Right atrium auricular region (tissue), 2 donors: ENCODE data around the gene U2AF1L4. TPM values are rescaled to one million over a fixed set of nuclear protein-coding genes. Genes with fewer than 3 reads are reported as not detected.

ENCODE experiments used
- DNase-seq: peaks from one replicate; pipeline ENCODE4 v3.0.0-alpha.2; 2019; ENCODE audit warnings: low spot score
- H3K27ac ChIP-seq, 2 donors: fragments of 200-600 bp; sonication (generic); 1 replicate in 1 of 2; 2 replicates in 1 of 2; pipeline ENCODE4 v1.5.1; 2016 to 2019
- H3K27me3 ChIP-seq, 2 donors: fragments of 200-600 bp; sonication (generic); one replicate each; pipeline versions ENCODE4 v1.5.1 to v1.6.0; 2017 to 2019
- H3K36me3 ChIP-seq: fragments of 200-600 bp; sonication (generic); one replicate; pipeline ENCODE4 v1.5.1; 2016
- H3K4me1 ChIP-seq, 2 donors: fragments of 200-600 bp; sonication (generic); one replicate each; pipeline versions ENCODE4 v1.5.1 to v1.6.0; 2017 to 2019
- H3K4me3 ChIP-seq, 2 donors: fragments of 200-600 bp; sonication (generic); 1 replicate in 1 of 2; 2 replicates in 1 of 2; pipeline ENCODE4 v1.5.1; 2017 to 2019; ENCODE audit warnings: mild to moderate bottlenecking in 1 of 2, moderate library complexity in 1 of 2
- H3K9me3 ChIP-seq, 2 donors: fragments of 200-600 bp; sonication (generic); one replicate each; pipeline ENCODE4 v1.5.1; 2019
- CTCF ChIP-seq, 2 donors: fragments of 200-600 bp; sonication (generic); IDR thresholded peaks; one replicate each; pipeline ENCODE4 v1.5.1; 2019; ENCODE audit warnings: antibody characterized with exemption in 2 of 2
- total RNA-seq, 2 donors: library from RNA; depleted of rRNA; stranded (reverse); fragments of >200 nt; gene quantifications; one replicate each; pipeline ENCODE4 v1.1.0, GENCODE V29; 2016

U2AF1L4 gene
- total RNA-seq, 2 donors from 2014 or later: 19.9 to 33.1 TPM

GRCh38 chr19:35722897-35723296, 22.3 kb downstream of the U2AF1L4 start:
- no peak overlapping the region for H3K4me3 ChIP-seq
- no peaks in the 10 kb centered on the region for H3K9me3 ChIP-seq
- H3K27me3 ChIP-seq: no peaks in the 10 kb centered on the region
- no peak for TF ChIP-seq CTCF (IDR thresholded peaks at IDR 0.05)
- DNase-seq: no peak
- H3K27ac ChIP-seq: no peak overlapping the region
- peaks cover 0 to 17% of the 10 kb centered on the region in 2 donors for H3K4me1 ChIP-seq
- H3K36me3 ChIP-seq: peaks cover 77% of the 10 kb centered on the region

GRCh38 chr19:35722461-35722860, 22.8 kb downstream of the U2AF1L4 start:
- no peaks in the 10 kb centered on the region for H3K9me3 ChIP-seq

GRCh38 chr19:35721374-35721773, 23.8 kb downstream of the U2AF1L4 start:
- no peak for TF ChIP-seq CTCF (IDR thresholded peaks at IDR 0.05)
- DNase-seq: no peak

More at GRCh38 chr19:35722461-35722860, 22.8 kb downstream of the U2AF1L4 start:
- no peak for TF ChIP-seq CTCF (IDR thresholded peaks at IDR 0.05)
- peaks cover 0 to 17% of the 10 kb centered on the region in 2 donors for H3K4me1 ChIP-seq
- H3K27me3 ChIP-seq: no peaks in the 10 kb centered on the region
- no peak for DNase-seq
- peaks cover 72% of the 10 kb centered on the region for H3K36me3 ChIP-seq
- no peak overlapping the region for H3K4me3 ChIP-seq
- H3K27ac ChIP-seq: no peak overlapping the region

GRCh38 chr19:35720648-35721047, 24.6 kb downstream of the U2AF1L4 start:
- peaks cover 0 to 26% of the 10 kb centered on the region in 2 donors for H3K4me1 ChIP-seq
- no peak overlapping the region for H3K27ac ChIP-seq
- no peak for DNase-seq
- H3K27me3 ChIP-seq: no peaks in the 10 kb centered on the region
- TF ChIP-seq CTCF (IDR thresholded peaks at IDR 0.05): no peak
- H3K36me3 ChIP-seq: peaks cover 56% of the 10 kb centered on the region
- no peaks in the 10 kb centered on the region for H3K9me3 ChIP-seq
- H3K4me3 ChIP-seq: no peak overlapping the region

More at GRCh38 chr19:35721374-35721773, 23.8 kb downstream of the U2AF1L4 start:
- H3K36me3 ChIP-seq: peaks cover 63% of the 10 kb centered on the region
- no peak overlapping the region for H3K4me3 ChIP-seq
- H3K4me1 ChIP-seq: peaks cover 0 to 19% of the 10 kb centered on the region in 2 donors
- no peaks in the 10 kb centered on the region for H3K27me3 ChIP-seq
- H3K9me3 ChIP-seq: no peaks in the 10 kb centered on the region
- no peak overlapping the region for H3K27ac ChIP-seq

GRCh38 chr19:35720163-35720524, 25.1 kb downstream of the U2AF1L4 start:
- peaks cover 51% of the 10 kb centered on the region for H3K36me3 ChIP-seq
- H3K4me1 ChIP-seq: peaks cover 0 to 30% of the 10 kb centered on the region in 2 donors
- no peak for TF ChIP-seq CTCF (IDR thresholded peaks at IDR 0.05)
- no peaks in the 10 kb centered on the region for H3K9me3 ChIP-seq
- no peak overlapping the region for H3K27ac ChIP-seq
- H3K4me3 ChIP-seq: no peak overlapping the region
- no peaks in the 10 kb centered on the region for H3K27me3 ChIP-seq
- DNase-seq: no peak
